IPS DF 6.9 (cell line): ENCODE results near the gene AGTPBP1.

Source experiments
- DNase-seq: peaks from one replicate; pipeline ENCODE4 v3.0.0-alpha.2; 2013; ENCODE audit warnings: low read depth, low spot score
- H3K27ac ChIP-seq: one replicate; pipeline ENCODE4 v1.5.1; 2013; ENCODE audit warnings: low read length, control low read depth
- H3K27me3 ChIP-seq: 2 replicates; pipeline ENCODE4 v1.6.1; 2013; ENCODE audit warnings: mild to moderate bottlenecking, low read length; ENCODE audit not compliant: control insufficient read depth, insufficient read depth
- H3K36me3 ChIP-seq: 2 replicates; pipeline ENCODE4 v1.6.1; 2013; ENCODE audit warnings: low read length; ENCODE audit not compliant: control insufficient read depth, insufficient read depth
- H3K4me1 ChIP-seq: 2 replicates; pipeline ENCODE4 v1.6.1; 2013; ENCODE audit warnings: low read length; ENCODE audit not compliant: control insufficient read depth, insufficient read depth
- H3K4me3 ChIP-seq: 2 replicates; pipeline ENCODE4 v1.5.1; 2013; ENCODE audit warnings: mild to moderate bottlenecking, low read length
- H3K9me3 ChIP-seq: 2 replicates; pipeline ENCODE4 v1.6.1; 2013; ENCODE audit warnings: low read length, inconsistent platforms; ENCODE audit not compliant: control insufficient read depth, insufficient read depth
- WGBS: extraction: QIAGEN DNeasy Blood & Tissue Kit; methylation state at CpG from one replicate; pipeline ENCODE4 v1.1.7; 2013; ENCODE audit warnings: mixed read lengths, missing lambda C conversion rate; ENCODE audit not compliant: insufficient read length, insufficient coverage; 5-methylcytosine and 5-hydroxymethylcytosine counted together

The AGTPBP1 gene

GRCh38 chr9:85685081-85685480 lies 56.7 kb downstream of the AGTPBP1 start:
- no peak for DNase-seq
- Histone ChIP-seq H3K36me3 (no peaks in the 10 kb centered on the region), H3K27me3 (no peaks in the 10 kb centered on the region), H3K4me3 (no peak overlapping the region), H3K9me3 (no peaks in the 10 kb centered on the region), H3K4me1 (no peaks in the 10 kb centered on the region), H3K27ac (no peak overlapping the region)

- Histone ChIP-seq H3K4me3 (no peak overlapping the region), H3K36me3 (no peaks in the 10 kb centered on the region), H3K9me3 (no peaks in the 10 kb centered on the region), H3K4me1 (no peaks in the 10 kb centered on the region), H3K27me3 (no peaks in the 10 kb centered on the region), H3K27ac (no peak overlapping the region)
- no CpG with 5 or more reads among the region's 2 CpGs for WGBS
- DNase-seq: no peak
Observed at GRCh38 chr9:85676790-85677189, 65.0 kb downstream of the AGTPBP1 start.

- Histone ChIP-seq H3K27me3 (no peaks in the 10 kb centered on the region), H3K9me3 (no peaks in the 10 kb centered on the region), H3K36me3 (no peaks in the 10 kb centered on the region), H3K27ac (no peak overlapping the region), H3K4me1 (no peaks in the 10 kb centered on the region), H3K4me3 (no peak overlapping the region)
- DNase-seq: no peak
- WGBS: no CpG with 5 or more reads among the region's 1 CpG
Observed at GRCh38 chr9:85667374-85667773, 74.4 kb downstream of the AGTPBP1 start.

- Histone ChIP-seq H3K4me3 (no peak overlapping the region), H3K9me3 (no peaks in the 10 kb centered on the region), H3K27me3 (no peaks in the 10 kb centered on the region), H3K36me3 (no peaks in the 10 kb centered on the region), H3K27ac (no peak overlapping the region), H3K4me1 (no peaks in the 10 kb centered on the region)
- no CpG with 5 or more reads among the region's 2 CpGs for WGBS
- no peak for DNase-seq
Observed at GRCh38 chr9:85666086-85666485, 75.7 kb downstream of the AGTPBP1 start.

GRCh38 chr9:85662573-85662972 lies 79.2 kb downstream of the AGTPBP1 start:
- no peaks in the 10 kb centered on the region for H3K9me3 ChIP-seq
- no peak overlapping the region for H3K4me3 ChIP-seq
- H3K4me1 ChIP-seq: no peaks in the 10 kb centered on the region
- no peaks in the 10 kb centered on the region for H3K27me3 ChIP-seq
- H3K27ac ChIP-seq: no peak overlapping the region
- WGBS: no CpG with 5 or more reads among the region's 1 CpG
- DNase-seq: no peak
- no peaks in the 10 kb centered on the region for H3K36me3 ChIP-seq

- Histone ChIP-seq H3K27ac (no peak overlapping the region), H3K36me3 (no peaks in the 10 kb centered on the region), H3K4me1 (no peaks in the 10 kb centered on the region), H3K4me3 (no peak overlapping the region), H3K27me3 (no peaks in the 10 kb centered on the region), H3K9me3 (no peaks in the 10 kb centered on the region)
- no CpG with 5 or more reads among the region's 1 CpG for WGBS
- DNase-seq: no peak
Observed at GRCh38 chr9:85658716-85659115, 83.0 kb downstream of the AGTPBP1 start.

- no peaks in the 10 kb centered on the region for H3K4me1 ChIP-seq
- H3K27ac ChIP-seq: no peak overlapping the region
- H3K9me3 ChIP-seq: no peaks in the 10 kb centered on the region
- DNase-seq: no peak
- H3K36me3 ChIP-seq: no peaks in the 10 kb centered on the region
- no CpG with 5 or more reads among the region's 4 CpGs for WGBS
- no peak overlapping the region for H3K4me3 ChIP-seq
- H3K27me3 ChIP-seq: no peaks in the 10 kb centered on the region
Observed at GRCh38 chr9:85653153-85653552, 88.6 kb downstream of the AGTPBP1 start.

GRCh38 chr9:85647571-85647970 lies 94.2 kb downstream of the AGTPBP1 start:
- Histone ChIP-seq H3K9me3 (no peaks in the 10 kb centered on the region), H3K27ac (no peak overlapping the region), H3K27me3 (no peaks in the 10 kb centered on the region), H3K4me1 (no peaks in the 10 kb centered on the region), H3K4me3 (no peak overlapping the region), H3K36me3 (no peaks in the 10 kb centered on the region)
- no CpG with 5 or more reads among the region's 1 CpG for WGBS
- DNase-seq: no peak

- H3K9me3 ChIP-seq: no peaks in the 10 kb centered on the region
- no peaks in the 10 kb centered on the region for H3K36me3 ChIP-seq
- no peaks in the 10 kb centered on the region for H3K27me3 ChIP-seq
- WGBS: no CpG with 5 or more reads among the region's 3 CpGs
- no peak overlapping the region for H3K27ac ChIP-seq
- DNase-seq: no peak
- no peaks in the 10 kb centered on the region for H3K4me1 ChIP-seq
- H3K4me3 ChIP-seq: no peak overlapping the region
Observed at GRCh38 chr9:85645909-85646627, 95.7 kb downstream of the AGTPBP1 start.

GRCh38 chr9:85640425-85640824 lies 101.3 kb downstream of the AGTPBP1 start:
- Histone ChIP-seq H3K4me1 (no peaks in the 10 kb centered on the region), H3K36me3 (no peaks in the 10 kb centered on the region), H3K27ac (no peak overlapping the region), H3K9me3 (no peaks in the 10 kb centered on the region), H3K4me3 (no peak overlapping the region), H3K27me3 (no peaks in the 10 kb centered on the region)
- DNase-seq: no peak
- no CpG with 5 or more reads among the region's 1 CpG for WGBS

- DNase-seq: no peak
- Histone ChIP-seq H3K4me3 (no peak overlapping the region), H3K9me3 (no peaks in the 10 kb centered on the region), H3K27me3 (no peaks in the 10 kb centered on the region), H3K36me3 (no peaks in the 10 kb centered on the region), H3K27ac (no peak overlapping the region), H3K4me1 (no peaks in the 10 kb centered on the region)
- WGBS: no CpG with 5 or more reads among the region's 3 CpGs
Observed at GRCh38 chr9:85639675-85640186, 102.0 kb downstream of the AGTPBP1 start.
